Cardiac muscle cell (in vitro differentiated cells and primary cell): ENCODE data around the gene RTN3. TPM values are rescaled to one million over a fixed set of nuclear protein-coding genes. Genes with fewer than 3 reads are reported as not detected.

Experiments used
- DNase-seq, 2 donors: peaks; one replicate each; pipeline versions ENCODE4 v3.0.0 to v3.0.0-alpha.2; 2010 to 2017; ENCODE audit warnings: low read depth in 1 of 2, low spot score in 1 of 2
- H3K27ac ChIP-seq: fragments of 200-600 bp; sonication (generic); 2 replicates; pipeline ENCODE4 v1.5.1; 2016
- H3K27me3 ChIP-seq: fragments of 200-600 bp; sonication (generic); 2 replicates; pipeline ENCODE4 v1.6.0; 2016; ENCODE audit warnings: control low read depth
- H3K36me3 ChIP-seq: fragments of 200-600 bp; sonication (generic); 2 replicates; pipeline ENCODE4 v1.5.1; 2016; ENCODE audit warnings: control low read depth
- H3K4me1 ChIP-seq: fragments of 200-600 bp; sonication (generic); 2 replicates; pipeline ENCODE4 v1.8.1; 2017; ENCODE audit warnings: low read depth, mild to moderate bottlenecking, mixed run types
- H3K4me3 ChIP-seq: fragments of 200-600 bp; sonication (generic); 2 replicates; pipeline ENCODE4 v1.5.1; 2016; ENCODE audit warnings: mild to moderate bottlenecking
- H3K9me3 ChIP-seq: fragments of 200-600 bp; sonication (generic); 2 replicates; pipeline ENCODE4 v1.5.1; 2017; ENCODE audit warnings: low read depth, mild to moderate bottlenecking, control low read depth
- CTCF ChIP-seq: IDR thresholded peaks from 2 replicates; pipeline ENCODE4 v1.5.1; 2012; ENCODE audit warnings: low read depth, mild to moderate bottlenecking, low read length
- polyA plus RNA-seq: library from polyadenylated mRNA; unstranded; fragments of >200 nt; fragmentation: Nextera tagmentation; extraction: Ambion mirVana; gene quantifications from 2 replicates; pipeline ENCODE4 v1.2.1, GENCODE V29; 2016
- total RNA-seq: library from RNA; depleted of rRNA; stranded (reverse); fragments of >200 nt; gene quantifications from 2 replicates; pipeline ENCODE4 v1.2.3, GENCODE V29; 2016

Gene RTN3
- total and polyA plus RNA-seq, 2 experiments from 2014 or later, result 99.7 to 116 TPM

- Histone ChIP-seq H3K4me1 (peaks cover 4% of the 10 kb centered on the region), H3K4me3 (no peak overlapping the region), H3K36me3 (no peaks in the 10 kb centered on the region), H3K9me3 (no peaks in the 10 kb centered on the region), H3K27me3 (no peaks in the 10 kb centered on the region), H3K27ac (no peak overlapping the region)
- TF ChIP-seq CTCF, result no peak
- peak in 1 of 2 donors; percentile 12 for DNase-seq
These were observed 32.5 kb downstream of the RTN3 start for GRCh38 chr11:63713766-63714165.

GRCh38 chr11:63716046-63716445 lies 34.7 kb downstream of the RTN3 start:
- DNase-seq, result no peak
- H3K9me3 ChIP-seq, result no peaks in the 10 kb centered on the region
- no peaks in the 10 kb centered on the region for H3K27me3 ChIP-seq
- peaks cover 3% of the 10 kb centered on the region for H3K36me3 ChIP-seq
- H3K4me1 ChIP-seq, result no peaks in the 10 kb centered on the region
- H3K27ac ChIP-seq, result no peak overlapping the region
- no peak overlapping the region for H3K4me3 ChIP-seq
- TF ChIP-seq CTCF, result no peak

GRCh38 chr11:63719001-63719400 lies 37.7 kb downstream of the RTN3 start:
- H3K9me3 ChIP-seq, result no peaks in the 10 kb centered on the region
- no peak overlapping the region for H3K27ac ChIP-seq
- TF ChIP-seq CTCF, result no peak
- peaks cover 3% of the 10 kb centered on the region for H3K36me3 ChIP-seq
- H3K4me1 ChIP-seq, result no peaks in the 10 kb centered on the region
- no peaks in the 10 kb centered on the region for H3K27me3 ChIP-seq
- DNase-seq, result no peak
- H3K4me3 ChIP-seq, result no peak overlapping the region

- no peak overlapping the region for H3K4me3 ChIP-seq
- H3K9me3 ChIP-seq, result no peaks in the 10 kb centered on the region
- no peaks in the 10 kb centered on the region for H3K27me3 ChIP-seq
- no peaks in the 10 kb centered on the region for H3K4me1 ChIP-seq
- peaks cover 3% of the 10 kb centered on the region for H3K36me3 ChIP-seq
- no peak for TF ChIP-seq CTCF
- DNase-seq, result peak in 1 of 2 donors; percentile 56
- H3K27ac ChIP-seq, result no peak overlapping the region
These were observed 38.7 kb downstream of the RTN3 start for GRCh38 chr11:63719987-63720386.

- no peak overlapping the region for H3K27ac ChIP-seq
- no peaks in the 10 kb centered on the region for H3K27me3 ChIP-seq
- no peaks in the 10 kb centered on the region for H3K9me3 ChIP-seq
- H3K36me3 ChIP-seq, result peaks cover 3% of the 10 kb centered on the region
- no peak for DNase-seq
- TF ChIP-seq CTCF, result no peak
- H3K4me1 ChIP-seq, result no peaks in the 10 kb centered on the region
- H3K4me3 ChIP-seq, result no peak overlapping the region
These were observed 39.3 kb downstream of the RTN3 start for GRCh38 chr11:63720611-63721010.

GRCh38 chr11:63729326-63729725 lies 48.0 kb downstream of the RTN3 start:
- peak in 1 of 2 donors; percentile 21 for DNase-seq
- H3K27ac ChIP-seq, result no peak overlapping the region
- no peak overlapping the region for H3K4me3 ChIP-seq
- H3K9me3 ChIP-seq, result no peaks in the 10 kb centered on the region
- H3K27me3 ChIP-seq, result no peaks in the 10 kb centered on the region
- no peaks in the 10 kb centered on the region for H3K4me1 ChIP-seq
- H3K36me3 ChIP-seq, result no peaks in the 10 kb centered on the region
- no peak for TF ChIP-seq CTCF
